Measurements from ENCODE around the gene NOXO1. TPM values are rescaled to one million over a fixed set of nuclear protein-coding genes. Genes with fewer than 3 reads are reported as not detected.

NOXO1 gene
- total and polyA plus RNA-seq, 4 donors: 0.28 to 7.3 (median 3.2) TPM

GRCh38 chr16:2001035-2001434, 19.8 kb upstream of the NOXO1 start:
- WGBS, 2 donors: 96 to 97% methylated on average over 19 of the region's 19 CpGs
- Histone ChIP-seq H3K36me3 (ENCODE audit: control insufficient read depth in 4 of 4, insufficient read depth in 4 of 4, low read length in 4 of 4) (peaks cover 0 to 58% (median 26%) of the 10 kb centered on the region in 4 donors), H3K9me3 (ENCODE audit: control insufficient read depth in 4 of 4, insufficient read depth in 3 of 4, low read length in 3 of 4) (no peaks in the 10 kb centered on the region), H3K4me3 (no peak overlapping the region), H3K27ac (ENCODE audit: low read depth in 1 of 2, low read length in 1 of 2) (no peak overlapping the region), H3K4me1 (ENCODE audit: control insufficient read depth in 5 of 5, insufficient read depth in 5 of 5, low read length in 5 of 5) (peaks cover 0 to 21% (median 6%) of the 10 kb centered on the region in 5 donors), H3K27me3 (ENCODE audit: control insufficient read depth in 3 of 3, insufficient read depth in 3 of 3, low read length in 2 of 3) (no peaks in the 10 kb centered on the region), H3K9ac (ENCODE audit: insufficient read depth in 1 of 2, low read length in 2 of 2) (no peak overlapping the region)
- DNase-seq (no peak), ATAC-seq (ENCODE audit: insufficient read depth, low FRiP score) (no peak)
- no peak for TF ChIP-seq CTCF (IDR thresholded peaks at IDR 0.05; ENCODE audit: control extremely low read depth, extremely low read depth)

DNA sequence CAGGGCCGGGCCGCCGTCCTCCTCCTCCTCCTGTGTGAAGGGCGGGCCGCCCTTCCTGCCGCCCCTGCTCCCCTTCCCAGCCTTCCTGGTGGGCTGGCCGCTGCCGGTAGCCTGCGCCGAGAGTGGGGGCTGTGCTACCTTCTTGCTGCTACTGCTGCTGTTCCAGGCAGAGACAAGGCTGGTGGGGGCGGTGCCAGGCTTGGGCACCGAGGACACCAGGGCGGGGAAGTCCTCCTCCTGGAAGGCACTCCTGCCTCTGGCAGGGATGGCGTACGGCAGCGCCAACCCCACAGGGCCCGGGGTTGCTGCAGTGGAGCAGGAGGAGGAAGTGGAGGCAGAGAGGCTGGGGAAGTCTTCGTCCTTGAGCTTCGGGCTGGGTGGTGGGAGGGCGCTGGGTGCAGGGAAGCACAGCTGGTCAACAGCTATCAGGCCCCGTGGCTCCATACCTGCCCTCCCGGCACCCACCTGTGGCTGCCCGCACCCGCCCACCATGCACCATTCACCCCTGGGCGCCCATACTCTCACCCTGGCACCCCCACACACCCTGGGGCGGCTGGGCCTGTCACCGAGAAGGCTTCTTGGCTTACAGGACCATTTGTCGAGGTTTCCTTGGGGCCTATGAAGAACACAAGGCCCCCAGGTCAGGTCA, 18.7 kb upstream of the NOXO1 start:
- 92 to 94% methylated on average over 27 to 28 of the region's 28 CpGs for WGBS, 2 donors
- no peak overlapping the region for H3K9ac ChIP-seq (ENCODE audit: insufficient read depth in 1 of 2, low read length in 2 of 2)
- TF ChIP-seq CTCF (IDR thresholded peaks at IDR 0.05; ENCODE audit: control extremely low read depth, extremely low read depth): no peak
- H3K27me3 ChIP-seq (ENCODE audit: control insufficient read depth in 3 of 3, insufficient read depth in 3 of 3, low read length in 2 of 3): no peaks in the 10 kb centered on the region
- H3K9me3 ChIP-seq (ENCODE audit: control insufficient read depth in 4 of 4, insufficient read depth in 3 of 4, low read length in 3 of 4): no peaks in the 10 kb centered on the region
- no peak for ATAC-seq (ENCODE audit: insufficient read depth, low FRiP score)
- no peak overlapping the region for H3K27ac ChIP-seq (ENCODE audit: low read depth in 1 of 2, low read length in 1 of 2)
- no peak overlapping the region for H3K4me3 ChIP-seq
- peaks cover 0 to 12% (median 6%) of the 10 kb centered on the region in 5 donors for H3K4me1 ChIP-seq (ENCODE audit: control insufficient read depth in 5 of 5, insufficient read depth in 5 of 5, low read length in 5 of 5)
- no peak for DNase-seq
- peaks cover 2 to 58% (median 26%) of the 10 kb centered on the region in 4 donors for H3K36me3 ChIP-seq (ENCODE audit: control insufficient read depth in 4 of 4, insufficient read depth in 4 of 4, low read length in 4 of 4)

- Histone ChIP-seq H3K9ac (ENCODE audit: insufficient read depth in 1 of 2, low read length in 2 of 2) (no peak overlapping the region), H3K4me1 (ENCODE audit: control insufficient read depth in 5 of 5, insufficient read depth in 5 of 5, low read length in 5 of 5) (peaks cover 0 to 4% (median 1%) of the 10 kb centered on the region in 5 donors), H3K27ac (ENCODE audit: low read depth in 1 of 2, low read length in 1 of 2) (no peak overlapping the region), H3K9me3 (ENCODE audit: control insufficient read depth in 4 of 4, insufficient read depth in 3 of 4, low read length in 3 of 4) (no peaks in the 10 kb centered on the region), H3K4me3 (no peak overlapping the region), H3K36me3 (ENCODE audit: control insufficient read depth in 4 of 4, insufficient read depth in 4 of 4, low read length in 4 of 4) (peaks cover 2 to 58% (median 26%) of the 10 kb centered on the region in 4 donors), H3K27me3 (ENCODE audit: control insufficient read depth in 3 of 3, insufficient read depth in 3 of 3, low read length in 2 of 3) (no peaks in the 10 kb centered on the region)
- WGBS, 2 donors: 94 to 97% methylated on average over 34 to 39 of the region's 39 CpGs
- no peak for ATAC-seq (ENCODE audit: insufficient read depth, low FRiP score)
- DNase-seq: no peak
- TF ChIP-seq CTCF (IDR thresholded peaks at IDR 0.05; ENCODE audit: control extremely low read depth, extremely low read depth): no peak
Observed at GRCh38 chr16:1998852-1999801, 17.9 kb upstream of the NOXO1 start.

Data from lung (tissue), 12 donors.